ENCODE data around the gene LATS2.

DNA sequence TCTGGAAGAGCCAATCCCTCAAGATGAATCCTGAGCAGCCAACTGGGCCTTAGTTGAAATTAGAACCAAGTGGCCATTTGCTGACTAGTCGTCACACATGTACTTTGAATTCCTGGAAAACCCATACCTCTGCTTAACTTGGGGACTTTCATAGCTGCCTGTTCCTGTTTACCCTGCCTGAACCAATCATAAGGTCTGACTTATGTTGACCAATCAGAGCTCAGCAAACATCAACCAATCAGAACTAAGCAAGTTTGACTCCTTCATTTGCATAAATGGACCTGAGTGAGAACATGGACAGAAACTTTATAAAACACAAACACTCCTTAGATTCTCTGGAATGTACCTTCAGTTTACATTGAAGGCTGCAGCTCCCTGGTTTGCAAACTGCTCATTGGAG, 50.8 kb downstream of the LATS2 start:
- TF ChIP-seq, protein P1, sequence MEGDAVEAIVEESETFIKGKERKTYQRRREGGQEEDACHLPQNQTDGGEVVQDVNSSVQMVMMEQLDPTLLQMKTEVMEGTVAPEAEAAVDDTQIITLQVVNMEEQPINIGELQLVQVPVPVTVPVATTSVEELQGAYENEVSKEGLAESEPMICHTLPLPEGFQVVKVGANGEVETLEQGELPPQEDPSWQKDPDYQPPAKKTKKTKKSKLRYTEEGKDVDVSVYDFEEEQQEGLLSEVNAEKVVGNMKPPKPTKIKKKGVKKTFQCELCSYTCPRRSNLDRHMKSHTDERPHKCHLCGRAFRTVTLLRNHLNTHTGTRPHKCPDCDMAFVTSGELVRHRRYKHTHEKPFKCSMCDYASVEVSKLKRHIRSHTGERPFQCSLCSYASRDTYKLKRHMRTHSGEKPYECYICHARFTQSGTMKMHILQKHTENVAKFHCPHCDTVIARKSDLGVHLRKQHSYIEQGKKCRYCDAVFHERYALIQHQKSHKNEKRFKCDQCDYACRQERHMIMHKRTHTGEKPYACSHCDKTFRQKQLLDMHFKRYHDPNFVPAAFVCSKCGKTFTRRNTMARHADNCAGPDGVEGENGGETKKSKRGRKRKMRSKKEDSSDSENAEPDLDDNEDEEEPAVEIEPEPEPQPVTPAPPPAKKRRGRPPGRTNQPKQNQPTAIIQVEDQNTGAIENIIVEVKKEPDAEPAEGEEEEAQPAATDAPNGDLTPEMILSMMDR (IDR thresholded peaks at IDR 0.05 in 8 of 11, conservative IDR thresholded peaks at IDR 0.05 in 3 of 11), result no peak
- TF ChIP-seq POLR2A (IDR thresholded peaks at IDR 0.05) (no peak), POLR2AphosphoS5 (IDR thresholded peaks at IDR 0.05) (no peak)
